Left lung (tissue), 10 donors: ENCODE results near the gene TMEM138. TPM values are rescaled to one million over a fixed set of nuclear protein-coding genes. Genes with fewer than 3 reads are reported as not detected.

Experiments used
- ATAC-seq: fragments of 200-7000 bp; cut with Tn5 transposase; one replicate; pipeline ENCODE4 v1.9.1; 2020; ENCODE audit warnings: moderate library complexity
- DNase-seq, 4 donors: peaks; one replicate each; pipeline ENCODE4 v3.0.0-alpha.2; 2013 to 2020
- H3K27ac ChIP-seq, 2 donors: fragments of 200-600 bp; sonication (generic) in 1 of 2; one replicate each; pipeline versions ENCODE4 v1.5.0 to v1.8.0; 2020 to 2021
- H3K27me3 ChIP-seq, 2 donors: fragments of 200-600 bp; sonication (generic) in 1 of 2; one replicate each; pipeline versions ENCODE4 v1.5.0 to v1.8.0; 2020 to 2021
- H3K36me3 ChIP-seq, 2 donors: fragments of 200-600 bp; sonication (generic) in 1 of 2; one replicate each; pipeline versions ENCODE4 v1.5.0 to v1.8.0; 2020 to 2021
- H3K4me1 ChIP-seq, 2 donors: fragments of 200-600 bp; one replicate each; pipeline ENCODE4 v1.8.0; 2021
- H3K4me3 ChIP-seq, 2 donors: fragments of 200-600 bp; sonication (generic) in 1 of 2; one replicate each; pipeline versions ENCODE4 v1.5.0 to v1.8.0; 2020 to 2021; ENCODE audit warnings: mild to moderate bottlenecking in 1 of 2
- H3K9me3 ChIP-seq, 2 donors: fragments of 200-600 bp; sonication (generic) in 1 of 2; one replicate each; pipeline versions ENCODE4 v1.5.0 to v1.8.0; 2020 to 2021
- CTCF ChIP-seq, 2 donors: fragments of 200-600 bp; sonication (generic) in 1 of 2; IDR thresholded peaks; one replicate each; pipeline versions ENCODE4 v1.5.0 to v1.8.0; 2021; ENCODE audit warnings: antibody characterized with exemption in 2 of 2
- intact Hi-C, 2 donors: fragments of 100-400 bp; cut with DNase I; formaldehyde crosslinking; loops; one replicate each; pipeline versions ENCODE4 v1.11.2 to v1.14.2; 2022
- polyA plus RNA-seq, 6 donors: library from polyadenylated mRNA; unstranded; fragments of 120-200 nt; gene quantifications; one replicate each; pipeline ENCODE4 v1.2.1, GENCODE V29; 2013; ENCODE audit not compliant: insufficient read length in 6 of 6
- total RNA-seq, 2 donors: library from RNA; stranded (reverse); fragmentation: NEBNext Ultra II Directional; extraction: Animal tissue kit (Norgen Biotek cat#: 25700); gene quantifications; one replicate each; pipeline ENCODE4 v1.2.1, GENCODE V29; 2021
- donor health status: DM: no; HTN: yes; CAD: no.
- donor health status: DM: no; HTN: no; CAD: no.

The TMEM138 gene
- total and polyA plus RNA-seq, 8 donors, result 37.5 to 50.5 (median 43.2) TPM

DNA sequence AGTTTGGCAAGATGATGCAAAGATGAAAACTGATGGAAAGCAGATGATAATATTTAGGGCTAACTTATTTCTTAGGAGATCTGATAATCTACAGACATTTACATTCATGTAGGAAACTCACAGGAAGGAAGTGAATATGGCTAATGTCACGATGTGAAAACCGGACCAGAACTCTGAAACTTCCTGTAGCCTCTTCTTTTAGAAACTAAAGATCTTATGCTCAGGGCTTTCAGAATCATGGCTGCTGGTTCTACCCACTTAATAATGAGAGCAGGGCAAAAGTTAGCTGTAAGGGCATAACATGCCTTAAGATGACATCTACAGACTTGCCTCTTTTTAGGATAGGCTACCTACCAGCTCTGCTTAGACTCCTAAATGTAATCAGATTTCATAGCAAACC, 52.4 kb downstream of the TMEM138 start:
- peak overlapping the region in 1 of 2 donors; percentile 67 for H3K27ac ChIP-seq
- no peak for TF ChIP-seq CTCF (IDR thresholded peaks at IDR 0.05)

GRCh38 chr11:61415381-61415780, 53.2 kb downstream of the TMEM138 start:
- TF ChIP-seq CTCF (IDR thresholded peaks at IDR 0.05), result no peak
- intact Hi-C loops, result no loop called here
- Histone ChIP-seq H3K9me3 (no peaks in the 10 kb centered on the region), H3K27me3 (no peaks in the 10 kb centered on the region), H3K36me3 (peaks cover 6 to 100% of the 10 kb centered on the region in 2 donors), H3K4me3 (no peak overlapping the region), H3K27ac (no peak overlapping the region), H3K4me1 (peaks cover 0 to 19% of the 10 kb centered on the region in 2 donors)
- DNase-seq, result no peak
- ATAC-seq, result no peak

More for the DNA sequence above, 52.4 kb downstream of the TMEM138 start:
- ATAC-seq (no peak), DNase-seq (no peak)
- Histone ChIP-seq H3K4me3 (no peak overlapping the region), H3K27me3 (no peaks in the 10 kb centered on the region), H3K4me1 (peaks cover 0 to 19% of the 10 kb centered on the region in 2 donors), H3K9me3 (no peaks in the 10 kb centered on the region), H3K36me3 (peaks cover 6 to 100% of the 10 kb centered on the region in 2 donors)
- intact Hi-C loops, result no loop called here

DNA sequence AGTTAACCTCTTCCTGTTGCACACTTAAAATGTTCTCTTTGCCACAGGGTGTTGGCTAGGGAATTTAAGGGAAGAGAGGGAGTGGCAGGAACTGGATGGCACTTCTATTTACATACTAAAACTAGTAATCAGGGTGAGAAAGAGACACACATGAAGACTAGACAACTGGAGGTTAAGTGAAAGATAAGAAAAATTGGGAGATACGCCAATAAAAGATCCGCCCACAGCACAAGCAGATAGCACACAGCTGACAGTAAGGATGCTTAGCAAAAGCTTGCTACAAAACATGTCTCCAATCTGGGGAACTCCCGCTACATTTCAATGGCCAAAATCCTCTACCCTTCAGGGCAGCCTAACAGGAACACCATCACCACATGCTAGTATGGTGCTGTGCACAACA, 54.8 kb downstream of the TMEM138 start:
- no peak for ATAC-seq
- Histone ChIP-seq H3K4me3 (no peak overlapping the region), H3K27me3 (no peaks in the 10 kb centered on the region), H3K9me3 (no peaks in the 10 kb centered on the region), H3K27ac (peak overlapping the region in 1 of 2 donors; percentile 82), H3K36me3 (peaks cover 0 to 100% of the 10 kb centered on the region in 2 donors), H3K4me1 (peaks cover 0 to 23% of the 10 kb centered on the region in 2 donors)
- DNase-seq, result no peak
- intact Hi-C loops, result no loop called here
- no peak for TF ChIP-seq CTCF (IDR thresholded peaks at IDR 0.05)

DNA sequence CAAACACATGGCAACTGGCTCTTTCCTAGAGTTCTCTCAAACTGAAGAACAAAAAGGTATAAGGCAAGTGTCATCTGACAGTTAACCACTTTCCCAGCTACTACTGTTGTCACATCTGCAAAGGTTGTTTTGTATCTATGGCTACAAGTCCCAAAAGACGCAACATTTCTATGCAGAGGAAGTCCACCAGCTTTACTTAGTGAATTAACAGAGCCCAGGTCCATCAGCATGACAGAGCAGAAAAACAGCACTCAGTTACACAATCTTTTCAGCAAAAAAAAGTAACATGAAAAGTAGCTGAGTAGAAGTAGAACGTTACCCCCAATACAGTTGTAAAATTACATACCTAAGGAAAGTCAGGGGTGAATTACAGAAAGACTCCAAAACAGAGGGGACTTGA, 55.5 kb downstream of the TMEM138 start:
- Histone ChIP-seq H3K27ac (peak overlapping the region in 1 of 2 donors; percentile 82), H3K36me3 (peaks cover 0 to 100% of the 10 kb centered on the region in 2 donors), H3K9me3 (no peaks in the 10 kb centered on the region), H3K27me3 (no peaks in the 10 kb centered on the region), H3K4me3 (no peak overlapping the region), H3K4me1 (peaks cover 0 to 23% of the 10 kb centered on the region in 2 donors)
- no peak for DNase-seq
- peak; percentile 47 for ATAC-seq
- no peak for TF ChIP-seq CTCF (IDR thresholded peaks at IDR 0.05)
- intact Hi-C loops, result no loop called here

DNA sequence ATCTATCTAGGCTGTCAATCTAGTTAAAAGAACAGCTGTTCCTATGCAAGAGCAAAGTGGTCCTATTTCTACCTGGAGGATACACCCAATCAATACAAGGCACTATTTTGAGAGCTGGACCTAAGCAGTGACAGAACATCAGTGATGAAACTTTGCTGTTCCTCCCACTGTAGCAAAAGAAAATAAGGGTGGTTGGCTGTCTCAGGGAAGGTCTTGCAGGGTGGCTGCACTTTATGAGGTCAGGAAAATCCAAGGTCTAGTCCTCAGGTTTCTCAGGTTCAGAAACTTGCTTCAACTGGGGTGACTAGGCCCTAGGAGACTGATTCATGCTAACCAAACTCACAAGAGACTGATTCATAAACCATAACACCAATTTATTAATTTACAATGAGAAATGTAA, 56.0 kb downstream of the TMEM138 start:
- TF ChIP-seq CTCF (IDR thresholded peaks at IDR 0.05), result no peak
- H3K4me3 ChIP-seq, result no peak overlapping the region
- H3K27me3 ChIP-seq, result no peaks in the 10 kb centered on the region
- intact Hi-C loops, result no loop called here
- peaks cover 0 to 97% of the 10 kb centered on the region in 2 donors for H3K36me3 ChIP-seq
- ATAC-seq, result no peak
- H3K9me3 ChIP-seq, result no peaks in the 10 kb centered on the region
- peak overlapping the region in 1 of 2 donors; percentile 82 for H3K27ac ChIP-seq
- DNase-seq, result no peak
- H3K4me1 ChIP-seq, result peaks cover 0 to 23% of the 10 kb centered on the region in 2 donors

Other genes starting within 250 kb of the TMEM138 start
- 10 to 100 TPM; 21.2 to 30.8 TPM for gene VPS37C, start 200.9 kb upstream of the TMEM138 start, total RNA-seq
- 10 to 100 TPM; 14.7 to 19.3 (median 16.6) TPM for gene VPS37C, start 200.9 kb upstream of the TMEM138 start, polyA plus RNA-seq
- gene PGA3, start 158.9 kb upstream of the TMEM138 start, total RNA-seq, result under 1 TPM in 1 of 2 donors, not detected in 1; 0.34 TPM
- gene PGA3, start 158.9 kb upstream of the TMEM138 start, polyA plus RNA-seq, result under 1 TPM in 5 of 6 donors, not detected in 1; 0.11 to 0.45 (median 0.21) TPM
- 1 to 10 TPM in 1 of 2 donors, not detected in 1; 1.0 TPM for gene PGA4, start 140.0 kb upstream of the TMEM138 start, total RNA-seq
- under 1 TPM in 4 of 6 donors, not detected in 2; 0.41 to 0.72 (median 0.64) TPM for gene PGA4, start 140.0 kb upstream of the TMEM138 start, polyA plus RNA-seq
- under 1 TPM in 1 of 2 donors, not detected in 1; 0.47 TPM for gene PGA5, start 121.2 kb upstream of the TMEM138 start, total RNA-seq
- gene PGA5, start 121.2 kb upstream of the TMEM138 start, polyA plus RNA-seq, result under 1 TPM in 3 of 6 donors, not detected in 3; 0.30 to 0.44 (median 0.40) TPM
- gene VWCE, start 67.1 kb upstream of the TMEM138 start, total RNA-seq, result under 1 TPM; 0.55 TPM
- 1 to 10 TPM; 1.4 to 3.6 (median 2.2) TPM for gene VWCE, start 67.1 kb upstream of the TMEM138 start, polyA plus RNA-seq
- gene DDB1, start 29.3 kb upstream of the TMEM138 start, total RNA-seq, result 100 to 1,000 TPM; 140 to 163 TPM
- 100 to 1,000 TPM; 173 to 203 (median 187) TPM for gene DDB1, start 29.3 kb upstream of the TMEM138 start, polyA plus RNA-seq
- 10 to 100 TPM; 48.1 to 48.5 TPM for gene TKFC, start 29.1 kb upstream of the TMEM138 start, total RNA-seq
- gene TKFC, start 29.1 kb upstream of the TMEM138 start, polyA plus RNA-seq, result 10 to 100 TPM; 26.6 to 33.7 (median 31.4) TPM
- 10 to 100 TPM; 49.1 to 56.9 TPM for gene CYB561A3, start 492 bp upstream of the TMEM138 start, total RNA-seq
- gene CYB561A3, start 492 bp upstream of the TMEM138 start, polyA plus RNA-seq, result 10 to 100 TPM; 31.7 to 39.7 (median 34.9) TPM
- gene TMEM216, start 30.2 kb downstream of the TMEM138 start, total RNA-seq, result 10 to 100 TPM; 10.3 to 10.4 TPM
- 10 to 100 TPM; 30.6 to 36.6 (median 32.7) TPM for gene TMEM216, start 30.2 kb downstream of the TMEM138 start, polyA plus RNA-seq
- gene CPSF7, start 67.6 kb downstream of the TMEM138 start, total RNA-seq, result 10 to 100 TPM; 56.2 to 70.1 TPM
- gene CPSF7, start 67.6 kb downstream of the TMEM138 start, polyA plus RNA-seq, result 100 to 1,000 TPM; 106 to 124 (median 117) TPM
- 10 to 100 TPM; 32.1 to 38.2 TPM for gene SDHAF2, start 67.8 kb downstream of the TMEM138 start, total RNA-seq
- gene SDHAF2, start 67.8 kb downstream of the TMEM138 start, polyA plus RNA-seq, result 10 to 100 TPM; 37.6 to 48.9 (median 41.6) TPM
- gene LRRC10B, start 146.4 kb downstream of the TMEM138 start, total RNA-seq, result 1 to 10 TPM in 1 of 2 donors, under 1 TPM in 1; 0.29 to 5.5 TPM
- 1 to 10 TPM in 4 of 6 donors, under 1 TPM in 2; 0.54 to 4.0 (median 1.9) TPM for gene LRRC10B, start 146.4 kb downstream of the TMEM138 start, polyA plus RNA-seq
- 1 to 10 TPM; 2.1 to 6.4 TPM for gene SYT7, start 218.7 kb downstream of the TMEM138 start, total RNA-seq
- 1 to 10 TPM; 6.1 to 8.4 (median 7.2) TPM for gene SYT7, start 218.7 kb downstream of the TMEM138 start, polyA plus RNA-seq